Measurements from ENCODE around the gene GFOD2. TPM values are rescaled to one million over a fixed set of nuclear protein-coding genes. Genes with fewer than 3 reads are reported as not detected.

GFOD2 gene
- total RNA-seq, 1 donor from 2014 or later = 21.9 TPM

- H3K4me3 ChIP-seq (ENCODE audit: low read depth, low read length) = no peak overlapping the region
- TF ChIP-seq CTCF (IDR thresholded peaks at IDR 0.05; ENCODE audit: insufficient read depth, low read length, poor library complexity, severe bottlenecking) = no peak
Observed at GRCh38 chr16:67704110-67704509, 15.0 kb downstream of the GFOD2 start.

GRCh38 chr16:67703626-67704025, 15.5 kb downstream of the GFOD2 start:
- Histone ChIP-seq H3K36me3 (ENCODE audit: control insufficient read depth, insufficient read depth, low read length) (no peaks in the 10 kb centered on the region), H3K27me3 (ENCODE audit: control insufficient read depth, insufficient read depth, low read length) (no peaks in the 10 kb centered on the region), H3K4me3 (ENCODE audit: low read depth, low read length) (no peak overlapping the region)
- DNase-seq (ENCODE audit: low read depth) = no peak
- no peak for TF ChIP-seq CTCF (IDR thresholded peaks at IDR 0.05; ENCODE audit: insufficient read depth, low read length, poor library complexity, severe bottlenecking)

More at GRCh38 chr16:67704110-67704509, 15.0 kb downstream of the GFOD2 start:
- no peak for DNase-seq (ENCODE audit: low read depth)
- no peaks in the 10 kb centered on the region for H3K27me3 ChIP-seq (ENCODE audit: control insufficient read depth, insufficient read depth, low read length)
- H3K36me3 ChIP-seq (ENCODE audit: control insufficient read depth, insufficient read depth, low read length) = no peaks in the 10 kb centered on the region

- Histone ChIP-seq H3K36me3 (ENCODE audit: control insufficient read depth, insufficient read depth, low read length) (no peaks in the 10 kb centered on the region), H3K4me3 (ENCODE audit: low read depth, low read length) (no peak overlapping the region), H3K27me3 (ENCODE audit: control insufficient read depth, insufficient read depth, low read length) (no peaks in the 10 kb centered on the region)
- TF ChIP-seq CTCF (IDR thresholded peaks at IDR 0.05; ENCODE audit: insufficient read depth, low read length, poor library complexity, severe bottlenecking) = no peak
- no peak for DNase-seq (ENCODE audit: low read depth)
Observed at GRCh38 chr16:67702130-67702529, 17.0 kb downstream of the GFOD2 start.

GRCh38 chr16:67701420-67701819, 17.7 kb downstream of the GFOD2 start:
- H3K4me3 ChIP-seq (ENCODE audit: low read depth, low read length) = no peak overlapping the region
- no peak for TF ChIP-seq CTCF (IDR thresholded peaks at IDR 0.05; ENCODE audit: insufficient read depth, low read length, poor library complexity, severe bottlenecking)
- no peak for DNase-seq (ENCODE audit: low read depth)
- no peaks in the 10 kb centered on the region for H3K36me3 ChIP-seq (ENCODE audit: control insufficient read depth, insufficient read depth, low read length)
- no peaks in the 10 kb centered on the region for H3K27me3 ChIP-seq (ENCODE audit: control insufficient read depth, insufficient read depth, low read length)

GRCh38 chr16:67699265-67699664, 19.9 kb downstream of the GFOD2 start:
- TF ChIP-seq CTCF (IDR thresholded peaks at IDR 0.05; ENCODE audit: insufficient read depth, low read length, poor library complexity, severe bottlenecking) = no peak
- Histone ChIP-seq H3K36me3 (ENCODE audit: control insufficient read depth, insufficient read depth, low read length) (no peaks in the 10 kb centered on the region), H3K27me3 (ENCODE audit: control insufficient read depth, insufficient read depth, low read length) (no peaks in the 10 kb centered on the region), H3K4me3 (ENCODE audit: low read depth, low read length) (no peak overlapping the region)
- no peak for DNase-seq (ENCODE audit: low read depth)

GRCh38 chr16:67697422-67698185, 21.5 kb downstream of the GFOD2 start:
- H3K36me3 ChIP-seq (ENCODE audit: control insufficient read depth, insufficient read depth, low read length) = no peaks in the 10 kb centered on the region
- no peak overlapping the region for H3K4me3 ChIP-seq (ENCODE audit: low read depth, low read length)
- no peaks in the 10 kb centered on the region for H3K27me3 ChIP-seq (ENCODE audit: control insufficient read depth, insufficient read depth, low read length)
- no peak for DNase-seq (ENCODE audit: low read depth)
- TF ChIP-seq CTCF (IDR thresholded peaks at IDR 0.05; ENCODE audit: insufficient read depth, low read length, poor library complexity, severe bottlenecking) = no peak

Measured in kidney epithelial cell (primary cell).